ENCODE data around the gene BANP.
"Not testable (repeated sequence)": the region's sequence is repeated elsewhere in the genome, so short reads cannot be mapped to it uniquely, and the experiment has no call there.

The BANP gene

GRCh38 chr16:87933140-87933495, 18.1 kb upstream of the BANP start:
- H3K4me1 ChIP-seq (ENCODE audit: insufficient read depth, poor library complexity, severe bottlenecking): no peaks in the 10 kb centered on the region
- no peak for TF ChIP-seq CTCF (IDR thresholded peaks at IDR 0.05; ENCODE audit: poor library complexity, severe bottlenecking)
- DNase-seq (ENCODE audit: low spot score) (no peak), ATAC-seq (ENCODE audit: low read depth) (no peak)
- no peaks in the 10 kb centered on the region for H3K9me3 ChIP-seq (ENCODE audit: severe bottlenecking)
- H3K36me3 ChIP-seq (ENCODE audit: low read depth): no peaks in the 10 kb centered on the region
- no peak overlapping the region for H3K4me3 ChIP-seq (ENCODE audit: severe bottlenecking)
- no peaks in the 10 kb centered on the region for H3K27me3 ChIP-seq (ENCODE audit: insufficient read depth, poor library complexity, severe bottlenecking)
- H3K27ac ChIP-seq (ENCODE audit: poor library complexity, severe bottlenecking): no peak overlapping the region

GRCh38 chr16:87934752-87935425, 16.3 kb upstream of the BANP start:
- H3K27me3 ChIP-seq (ENCODE audit: insufficient read depth, poor library complexity, severe bottlenecking); H3K36me3 ChIP-seq (ENCODE audit: low read depth); ATAC-seq (ENCODE audit: low read depth); H3K9me3 ChIP-seq (ENCODE audit: severe bottlenecking); H3K4me3 ChIP-seq (ENCODE audit: severe bottlenecking); DNase-seq (ENCODE audit: low spot score); H3K4me1 ChIP-seq (ENCODE audit: insufficient read depth, poor library complexity, severe bottlenecking); H3K27ac ChIP-seq (ENCODE audit: poor library complexity, severe bottlenecking): not testable (repeated sequence)

- not testable (repeated sequence) for H3K4me1 ChIP-seq (ENCODE audit: insufficient read depth, poor library complexity, severe bottlenecking); H3K9me3 ChIP-seq (ENCODE audit: severe bottlenecking); H3K27me3 ChIP-seq (ENCODE audit: insufficient read depth, poor library complexity, severe bottlenecking); ATAC-seq (ENCODE audit: low read depth); H3K4me3 ChIP-seq (ENCODE audit: severe bottlenecking); H3K27ac ChIP-seq (ENCODE audit: poor library complexity, severe bottlenecking); DNase-seq (ENCODE audit: low spot score); H3K36me3 ChIP-seq (ENCODE audit: low read depth)
These were observed 15.2 kb upstream of the BANP start for GRCh38 chr16:87936016-87936374.

- Histone ChIP-seq H3K4me1 (ENCODE audit: insufficient read depth, poor library complexity, severe bottlenecking) (no peaks in the 10 kb centered on the region), H3K9me3 (ENCODE audit: severe bottlenecking) (no peaks in the 10 kb centered on the region), H3K27ac (ENCODE audit: poor library complexity, severe bottlenecking) (no peak within 1 kb of the TSS), H3K27me3 (ENCODE audit: insufficient read depth, poor library complexity, severe bottlenecking) (no peaks in the 10 kb centered on the region), H3K4me3 (ENCODE audit: severe bottlenecking) (no peak within 1 kb of the TSS), H3K36me3 (ENCODE audit: low read depth) (no peaks in the 10 kb centered on the region)
- DNase-seq (ENCODE audit: low spot score) (no peak), ATAC-seq (ENCODE audit: low read depth) (no peak)
- TF ChIP-seq CTCF (IDR thresholded peaks at IDR 0.05; ENCODE audit: poor library complexity, severe bottlenecking): no peak
These were observed 14.6 kb upstream of the BANP start, which contains the start of gene CA5A for GRCh38 chr16:87936375-87937230. TSS of gene CA5A (minus strand) at chr16:87936529. CDS start at chr16:87936450, 79 bp downstream.

GRCh38 chr16:87937231-87937542, 14.0 kb upstream of the BANP start:
- not testable (repeated sequence) for H3K4me3 ChIP-seq (ENCODE audit: severe bottlenecking); H3K4me1 ChIP-seq (ENCODE audit: insufficient read depth, poor library complexity, severe bottlenecking); H3K27me3 ChIP-seq (ENCODE audit: insufficient read depth, poor library complexity, severe bottlenecking); DNase-seq (ENCODE audit: low spot score); ATAC-seq (ENCODE audit: low read depth); H3K36me3 ChIP-seq (ENCODE audit: low read depth); H3K27ac ChIP-seq (ENCODE audit: poor library complexity, severe bottlenecking); H3K9me3 ChIP-seq (ENCODE audit: severe bottlenecking)

- Histone ChIP-seq H3K9me3 (ENCODE audit: severe bottlenecking) (no peaks in the 10 kb centered on the region), H3K4me1 (ENCODE audit: insufficient read depth, poor library complexity, severe bottlenecking) (no peaks in the 10 kb centered on the region), H3K36me3 (ENCODE audit: low read depth) (no peaks in the 10 kb centered on the region), H3K4me3 (ENCODE audit: severe bottlenecking) (no peak overlapping the region), H3K27ac (ENCODE audit: poor library complexity, severe bottlenecking) (no peak overlapping the region), H3K27me3 (ENCODE audit: insufficient read depth, poor library complexity, severe bottlenecking) (no peaks in the 10 kb centered on the region)
- no peak for TF ChIP-seq CTCF (IDR thresholded peaks at IDR 0.05; ENCODE audit: poor library complexity, severe bottlenecking)
- ATAC-seq (ENCODE audit: low read depth) (no peak), DNase-seq (ENCODE audit: low spot score) (no peak)
These were observed 12.8 kb upstream of the BANP start for GRCh38 chr16:87938412-87938949.

All from RWPE2 (cell line).